Activated gamma-delta T cell (primary cell): ENCODE results near the gene CORO7.

Experiments used
- DNase-seq: peaks from one replicate; lab custom pipeline; 2025; lab: John Stamatoyannopoulos, UW

Gene CORO7

DNA sequence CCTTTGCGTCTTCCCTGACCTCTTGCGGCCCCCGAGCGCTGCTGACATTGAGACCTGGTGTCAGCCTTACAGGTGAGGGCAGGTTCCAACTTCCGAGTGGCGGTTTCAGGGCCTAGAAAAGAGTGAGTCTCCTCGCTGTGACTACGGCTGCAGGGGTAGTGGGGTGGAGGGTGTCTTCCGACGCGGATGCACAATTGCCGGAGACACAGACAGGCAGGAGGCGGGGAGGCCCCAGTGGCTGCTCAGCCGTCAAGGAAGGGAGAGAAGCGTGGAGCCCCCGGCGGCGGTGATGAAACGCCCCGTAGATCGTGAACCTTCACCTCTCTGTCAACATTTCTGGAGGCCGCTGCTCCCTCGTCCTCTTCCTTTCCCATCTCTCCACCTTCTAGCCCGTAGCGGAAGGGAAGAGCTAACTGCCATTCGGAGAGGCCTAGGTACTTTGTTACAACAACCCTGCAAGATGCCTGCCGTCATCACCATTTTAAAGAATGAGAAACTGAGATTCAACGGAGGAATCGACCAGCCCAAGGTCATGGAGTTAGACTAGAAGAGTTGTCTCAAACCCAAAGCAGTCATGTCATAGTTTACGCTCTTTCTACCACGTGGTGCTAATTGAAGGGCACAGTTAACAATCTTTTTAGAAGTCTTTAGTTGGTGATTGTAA lies 9.8 kb upstream of the CORO7 start:
- no peak for DNase-seq

GRCh38 chr16:4425378-4426020 lies 9.1 kb upstream of the CORO7 start, which contains the start of gene DNAJA3:
TSS of gene DNAJA3 (plus strand) at chr16:4425868. CDS start at chr16:4425882, 14 bp downstream.
- DNase-seq: peak; percentile 94

DNA sequence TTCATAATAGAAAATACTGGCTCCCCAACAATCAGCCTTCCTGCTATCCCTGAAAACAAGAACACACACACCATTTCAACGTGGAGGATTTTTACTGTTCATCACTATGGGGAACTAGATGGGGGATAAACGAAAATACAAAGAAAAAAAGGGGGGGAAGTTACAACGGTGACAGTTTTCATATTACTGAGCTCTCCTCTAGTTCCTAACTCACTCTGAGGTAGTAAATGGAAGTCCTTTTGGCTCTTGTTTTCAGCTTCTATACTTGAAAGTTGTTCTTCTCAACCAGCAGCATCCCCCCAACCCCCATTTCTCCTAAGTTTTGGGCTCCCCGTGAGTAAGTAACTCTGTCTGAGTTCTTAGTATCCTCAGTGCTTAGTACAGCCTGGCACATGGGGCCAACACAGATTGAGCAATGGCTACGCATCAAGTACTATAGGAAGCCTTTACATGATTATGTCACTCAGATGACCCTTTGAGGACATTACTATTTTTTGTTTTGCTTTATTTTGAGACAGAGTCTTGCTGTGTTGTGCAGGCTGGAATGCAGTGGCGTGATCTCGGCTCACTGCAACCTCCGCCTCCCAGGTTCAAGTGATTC lies 4.2 kb upstream of the CORO7 start:
- no peak for DNase-seq

DNA sequence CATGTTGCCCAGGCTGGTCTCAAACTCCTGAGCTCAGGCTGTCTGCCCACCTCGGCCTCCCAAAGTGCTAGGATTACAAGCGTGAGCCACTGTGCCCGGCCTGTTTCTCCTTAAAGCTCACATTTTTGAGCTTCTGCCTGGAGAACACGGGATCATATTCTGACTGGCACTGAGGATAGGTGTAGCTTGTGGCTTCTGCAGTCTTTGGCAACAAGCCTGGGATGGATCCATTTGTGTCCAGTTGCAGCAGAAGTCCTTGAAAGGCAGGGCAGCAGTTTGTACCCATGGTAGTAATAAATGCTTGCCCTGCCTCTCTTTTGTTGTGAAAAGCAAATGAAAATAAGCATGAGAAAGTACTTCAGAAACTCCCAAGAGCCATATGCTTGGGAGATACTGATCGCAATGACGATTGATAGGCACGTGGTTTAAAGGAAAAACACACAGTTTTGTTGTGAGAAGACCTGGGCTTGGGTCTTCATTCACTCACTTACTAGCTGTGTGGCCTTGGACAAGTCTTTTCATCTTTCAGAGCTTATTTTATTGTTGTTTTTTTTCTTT lies 3.1 kb upstream of the CORO7 start:
- no peak for DNase-seq

DNA sequence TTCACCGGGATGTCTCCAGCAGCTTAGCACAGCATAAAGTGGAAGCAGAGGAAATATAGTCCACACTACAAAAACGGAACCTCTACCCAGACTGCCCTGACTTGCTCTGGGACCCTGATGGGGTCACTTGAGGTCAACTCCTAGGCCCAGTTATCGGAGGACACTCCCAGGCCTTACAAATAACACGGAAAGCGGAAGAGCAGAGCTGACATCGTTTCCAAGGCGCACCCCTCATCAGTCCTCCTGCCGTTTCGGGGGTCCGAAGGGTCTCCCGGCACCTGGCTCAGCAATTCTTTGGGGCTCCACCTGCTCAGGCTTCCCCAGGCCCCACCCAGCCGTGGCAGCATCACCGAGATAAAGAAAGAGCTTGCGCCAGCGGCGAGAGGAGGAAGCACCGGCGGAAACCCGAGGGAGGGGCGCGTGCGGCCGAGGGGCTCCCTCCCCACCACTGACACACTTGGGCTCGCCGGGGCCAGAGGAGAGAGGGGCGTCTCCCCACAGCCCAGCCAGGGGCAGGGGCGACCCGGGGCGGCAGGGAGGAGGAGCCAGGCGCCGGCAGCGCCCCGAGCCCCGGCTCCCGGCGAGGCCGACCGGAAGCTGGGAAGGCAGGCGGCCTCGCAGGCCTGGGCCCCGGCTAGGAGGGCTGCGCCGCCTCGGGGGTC lies 727 bp downstream of the CORO7 start:
- peak; percentile 53 for DNase-seq

GRCh38 chr16:4414187-4414917 lies 2.0 kb downstream of the CORO7 start:
- DNase-seq: no peak

- no peak for DNase-seq
Measured at GRCh38 chr16:4412854-4413253, 3.5 kb downstream of the CORO7 start.

DNA sequence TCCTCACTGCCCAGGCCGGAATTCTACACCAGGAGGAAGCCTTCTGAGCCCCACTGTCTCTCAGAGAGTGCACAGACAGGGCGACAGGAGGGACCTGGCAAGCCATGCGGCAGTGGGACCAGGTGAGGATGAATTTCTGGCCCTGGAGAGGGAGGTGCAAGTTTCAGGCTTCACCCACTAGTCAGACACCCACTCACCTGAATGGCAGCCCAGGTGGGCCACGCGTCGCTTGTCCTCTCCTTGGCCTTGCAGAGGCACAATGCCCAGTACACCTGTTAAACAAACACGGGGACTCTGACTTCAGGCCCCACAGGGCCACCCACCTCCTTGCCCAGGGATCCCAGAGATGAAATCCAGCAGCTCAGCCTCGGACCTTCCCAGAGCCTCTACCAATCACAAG lies 4.2 kb downstream of the CORO7 start:
- DNase-seq: no peak

DNA sequence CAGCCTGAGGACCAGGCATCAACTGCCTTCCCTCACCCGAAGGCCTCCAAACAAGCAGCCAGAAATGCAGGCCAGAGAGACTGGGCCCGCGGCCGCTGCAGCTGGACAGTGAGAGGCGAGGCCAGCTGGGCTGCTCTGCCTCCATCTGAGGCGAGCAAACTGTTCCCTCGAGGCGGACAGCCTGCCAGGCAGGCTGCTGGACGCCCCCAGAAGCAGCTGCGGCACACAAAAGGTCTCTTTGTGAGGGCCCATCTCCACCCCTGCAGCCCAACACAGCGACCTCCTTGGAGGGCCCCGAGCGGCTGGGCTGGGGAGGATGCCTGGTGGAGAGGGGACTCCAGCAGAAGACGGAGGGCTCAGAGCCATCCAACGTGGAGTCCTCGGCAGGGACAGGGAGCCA lies 4.7 kb downstream of the CORO7 start:
- DNase-seq: no peak

GRCh38 chr16:4410335-4411075 lies 5.9 kb downstream of the CORO7 start:
- DNase-seq: no peak

- DNase-seq: no peak
Measured at GRCh38 chr16:4409081-4409932, 7.1 kb downstream of the CORO7 start.

- no peak for DNase-seq
Measured at GRCh38 chr16:4408323-4408690, 8.1 kb downstream of the CORO7 start.

- no peak for DNase-seq
Measured at GRCh38 chr16:4407543-4408322, 8.7 kb downstream of the CORO7 start.

DNA sequence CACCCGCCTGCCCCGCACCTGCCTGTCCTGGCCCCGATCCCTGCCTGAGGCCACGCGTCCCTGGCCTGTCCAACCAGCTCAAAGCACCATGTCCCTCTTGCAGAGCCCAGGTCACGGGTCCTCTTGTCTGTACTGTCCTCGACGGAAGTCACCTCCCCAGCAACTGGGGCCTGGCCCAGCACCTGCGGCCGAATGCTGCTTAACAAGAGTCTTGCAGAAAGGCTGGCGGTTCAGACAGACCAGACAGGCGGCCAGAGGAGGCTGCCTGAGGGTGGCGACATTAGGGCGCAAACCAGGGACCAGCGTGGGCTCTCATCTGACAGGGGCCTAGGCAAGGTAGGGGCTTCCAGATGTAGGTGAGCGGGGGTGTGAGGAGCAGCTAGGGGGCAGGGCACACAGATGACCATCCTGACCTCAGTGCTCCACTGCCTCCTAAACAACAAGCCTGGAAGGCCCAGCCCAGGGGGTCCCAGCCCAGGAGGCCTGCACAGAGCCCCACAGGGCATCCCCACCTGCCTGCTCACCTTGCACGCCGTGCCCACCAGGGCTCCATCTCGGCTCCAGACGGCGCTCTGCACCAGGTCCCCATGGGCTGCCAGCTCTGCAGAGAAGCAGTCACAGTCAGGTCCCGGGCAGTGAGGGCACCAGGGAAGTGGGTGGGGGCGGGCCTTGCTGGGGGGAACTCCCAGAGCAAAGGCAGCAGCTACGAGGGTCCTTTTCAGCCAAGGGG lies 11.3 kb downstream of the CORO7 start:
- no peak for DNase-seq

- no peak for DNase-seq
Measured at GRCh38 chr16:4404247-4404966, 12.0 kb downstream of the CORO7 start.

DNA sequence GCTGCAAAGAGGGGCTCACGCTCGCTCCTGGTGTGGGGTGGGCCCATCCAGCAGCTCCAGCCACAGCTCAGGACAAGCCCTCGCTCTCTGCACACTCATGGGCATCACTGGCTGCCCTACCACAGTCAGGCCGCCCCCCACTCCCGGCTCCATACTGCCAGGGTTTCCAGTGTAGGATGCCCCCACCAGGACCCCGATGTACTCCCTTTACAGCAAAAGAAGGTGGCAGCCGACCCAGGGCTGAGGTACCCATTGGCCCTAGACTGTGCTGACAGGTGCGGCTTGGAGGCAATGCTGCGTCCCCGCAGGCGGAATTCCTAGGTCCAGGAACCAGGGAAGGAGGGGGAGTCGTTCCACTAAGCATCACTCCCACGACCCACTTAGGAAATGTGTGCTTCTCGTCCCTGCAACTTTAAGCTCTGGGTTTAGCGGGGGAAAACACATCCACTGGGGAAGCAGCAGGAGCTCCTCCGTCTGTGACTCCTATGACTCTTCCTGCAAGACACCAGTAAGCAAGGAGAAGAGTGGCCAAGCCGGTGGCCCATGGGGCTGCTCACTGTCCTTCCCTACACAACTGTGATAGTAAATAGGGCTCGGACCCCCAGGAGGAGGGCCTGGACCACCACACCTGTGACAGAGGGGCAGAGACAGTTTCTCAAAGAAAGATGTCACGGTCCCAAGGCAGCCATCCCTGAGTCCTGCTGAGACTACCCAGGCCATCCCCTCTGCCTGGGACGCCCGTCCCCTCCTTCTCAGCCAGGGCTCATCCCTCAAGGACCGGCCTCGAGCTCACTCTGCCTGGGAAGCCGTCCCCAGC lies 13.1 kb downstream of the CORO7 start:
- no peak for DNase-seq
